GF-D8 (cell line): ENCODE data around the gene STK33.
"Not testable (repeated sequence)": the region's sequence is repeated elsewhere in the genome, so short reads cannot be mapped to it uniquely, and the experiment has no call there.

Source experiments
- DNase-seq: peaks from one replicate; lab custom pipeline; 2025; lab: John Stamatoyannopoulos, UW

The STK33 gene

GRCh38 chr11:8543278-8543677 is 50.8 kb downstream of the STK33 start:
- no peak for DNase-seq

GRCh38 chr11:8541448-8541847 is 52.6 kb downstream of the STK33 start:
- DNase-seq = no peak

- DNase-seq = no peak
Observed at GRCh38 chr11:8533332-8533731, 60.7 kb downstream of the STK33 start.

- DNase-seq = no peak
Observed at GRCh38 chr11:8532475-8532874, 61.6 kb downstream of the STK33 start.

GRCh38 chr11:8531982-8532381 is 62.0 kb downstream of the STK33 start:
- no peak for DNase-seq

- no peak for DNase-seq
Observed at GRCh38 chr11:8531312-8531711, 62.7 kb downstream of the STK33 start.

GRCh38 chr11:8527939-8528338 is 66.1 kb downstream of the STK33 start:
- DNase-seq = no peak

- DNase-seq = no peak
Observed at GRCh38 chr11:8523396-8523795, 70.6 kb downstream of the STK33 start.

GRCh38 chr11:8512547-8512946 is 81.5 kb downstream of the STK33 start:
- DNase-seq = no peak

GRCh38 chr11:8503910-8504364 is 90.1 kb downstream of the STK33 start:
- DNase-seq = no peak

GRCh38 chr11:8501836-8502235 is 92.2 kb downstream of the STK33 start:
- no peak for DNase-seq

- DNase-seq = no peak
Observed at GRCh38 chr11:8488395-8488794, 105.6 kb downstream of the STK33 start.

GRCh38 chr11:8487261-8487660 is 106.8 kb downstream of the STK33 start:
- DNase-seq = no peak

- no peak for DNase-seq
Observed at GRCh38 chr11:8484251-8484650, 109.8 kb downstream of the STK33 start.

GRCh38 chr11:8480858-8481257 is 113.2 kb downstream of the STK33 start:
- no peak for DNase-seq

- no peak for DNase-seq
Observed at GRCh38 chr11:8477680-8478079, 116.3 kb downstream of the STK33 start.

- no peak for DNase-seq
Observed at GRCh38 chr11:8477151-8477550, 116.9 kb downstream of the STK33 start.

- not testable (repeated sequence) for DNase-seq
Observed at GRCh38 chr11:8467806-8468205, 126.2 kb downstream of the STK33 start.

GRCh38 chr11:8467356-8467755 is 126.7 kb downstream of the STK33 start:
- DNase-seq = not testable (repeated sequence)

- not testable (repeated sequence) for DNase-seq
Observed at GRCh38 chr11:8466884-8467283, 127.1 kb downstream of the STK33 start.

GRCh38 chr11:8459711-8460399 is 134.2 kb downstream of the STK33 start:
- DNase-seq = no peak

- no peak for DNase-seq
Observed at GRCh38 chr11:8442301-8442700, 151.7 kb downstream of the STK33 start.

- no peak for DNase-seq
Observed at GRCh38 chr11:8440649-8441048, 153.4 kb downstream of the STK33 start.

- DNase-seq = no peak
Observed at GRCh38 chr11:8429483-8429882, 164.5 kb downstream of the STK33 start.
